SK-N-SH (cell line): ENCODE data around the gene GRPEL2. TPM values are rescaled to one million over a fixed set of nuclear protein-coding genes. Genes with fewer than 3 reads are reported as not detected.

Experiments used
- CTCF ChIA-PET: fragments of 300-600, 350-600 bp; formaldehyde crosslinking; extraction: SDS; loops from one replicate; lab custom pipeline; 2021; lab: Yijun Ruan, JAX
- POLR2A ChIA-PET: fragments of 350-600 bp; sonication (Branson Sonifier 250); formaldehyde crosslinking; extraction: SDS; loops from one replicate; lab custom pipeline; 2020; ENCODE audit warnings: antibody characterized with exemption, inconsistent platforms; lab: Yijun Ruan, JAX
- DNase-seq: peaks from one replicate; pipeline ENCODE4 v3.0.0; 2012
- H2AFZ ChIP-seq: fragments of 200-600 bp; sonication (generic); 2 replicates; pipeline ENCODE4 v1.8.1; 2016; ENCODE audit warnings: antibody characterized with exemption, mild to moderate bottlenecking, low read depth
- H3F3A ChIP-seq: fragments of 200-600 bp; sonication (generic); replicated peaks from 2 replicates; pipeline ENCODE3; 2016; ENCODE audit warnings: antibody characterized with exemption, mild to moderate bottlenecking; ENCODE audit not compliant: insufficient read depth
- H3K27ac ChIP-seq, 2 experiments: fragments of 200-500 bp in 1 of 2; fragments of 200-600 bp in 1 of 2; sonication (Bioruptor generic) in 1 of 2; sonication (generic), shearing (Covaris generic) in 1 of 2; 2 replicates each; pipeline versions ENCODE4 v1.5.1 to v1.6.1; 2014 to 2016; ENCODE audit warnings: low read depth in 2 of 2, inconsistent platforms in 1 of 2, low read length in 1 of 2, mild to moderate bottlenecking in 1 of 2, mixed read lengths in 1 of 2
- H3K27me3 ChIP-seq: fragments of 200-600 bp; sonication (generic), shearing (Covaris generic); 2 replicates; pipeline ENCODE4 v1.6.1; 2016; ENCODE audit warnings: mixed run types; ENCODE audit not compliant: insufficient read depth
- H3K36me3 ChIP-seq, 2 experiments: fragments of 200-500 bp in 1 of 2; fragments of 200-600 bp in 1 of 2; sonication (Bioruptor generic) in 1 of 2; sonication (generic) in 1 of 2; replicated peaks in 1 of 2; 2 replicates each; pipeline versions ENCODE3 to v1.5.1; 2014 to 2016; ENCODE audit warnings: low read length in 1 of 2, mild to moderate bottlenecking in 1 of 2; ENCODE audit not compliant: insufficient read depth in 2 of 2, control insufficient read depth in 1 of 2
- H3K4me1 ChIP-seq, 2 experiments: fragments of 200-500 bp in 1 of 2; fragments of 200-600 bp in 1 of 2; sonication (Bioruptor generic) in 1 of 2; sonication (generic), shearing (Covaris generic) in 1 of 2; 2 replicates each; pipeline versions ENCODE4 v1.5.1 to v1.6.1; 2014 to 2016; ENCODE audit warnings: low read depth in 1 of 2, low read length in 1 of 2, mixed run types in 1 of 2; ENCODE audit not compliant: insufficient read depth in 2 of 2, control insufficient read depth in 1 of 2
- H3K4me2 ChIP-seq: fragments of 200-600 bp; sonication (generic), shearing (Covaris generic); 2 replicates; pipeline ENCODE4 v1.6.1; 2017; ENCODE audit warnings: mixed run types
- H3K4me3 ChIP-seq, 2 experiments: fragments of 200-500 bp in 1 of 2; fragments of 200-600 bp in 1 of 2; sonication (Bioruptor generic) in 1 of 2; sonication (generic), shearing (Covaris generic) in 1 of 2; 2 replicates each; pipeline versions ENCODE4 v1.5.1 to v1.8.1; 2014 to 2016; ENCODE audit warnings: low read depth in 2 of 2, inconsistent platforms in 1 of 2, low read length in 1 of 2, mild to moderate bottlenecking in 1 of 2, mixed read lengths in 1 of 2, moderate library complexity in 1 of 2
- H3K79me2 ChIP-seq: fragments of 200-600 bp; sonication (generic); 2 replicates; pipeline ENCODE4 v1.8.1; 2017; ENCODE audit warnings: mild to moderate bottlenecking; ENCODE audit not compliant: insufficient read depth
- H3K9ac ChIP-seq: fragments of 200-600 bp; sonication (generic); 2 replicates; pipeline ENCODE4 v1.6.1; 2017; ENCODE audit warnings: mixed run types
- H3K9me2 ChIP-seq: fragments of 200-600 bp; sonication (generic); 2 replicates; pipeline ENCODE4 v1.6.1; 2017; ENCODE audit warnings: mixed run types
- H3K9me3 ChIP-seq: fragments of 200-600 bp; sonication (generic); 2 replicates; pipeline ENCODE4 v1.6.1; 2017; ENCODE audit warnings: mixed run types, mild to moderate bottlenecking, moderate library complexity
- H4K20me1 ChIP-seq: fragments of 200-600 bp; sonication (generic); 2 replicates; pipeline ENCODE4 v1.6.1; 2017; ENCODE audit warnings: mild to moderate bottlenecking, mixed run types; ENCODE audit not compliant: insufficient read depth
- CHD2 ChIP-seq: fragments of 150-350 bp; IDR thresholded peaks from 2 replicates; pipeline ENCODE4 v1.6.1; 2018; ENCODE audit warnings: low read length; ENCODE audit not compliant: partially characterized antibody
- FOSL2 ChIP-seq: IDR thresholded peaks from 2 replicates; pipeline ENCODE4 v1.4.0; 2012; ENCODE audit warnings: low read depth, mild to moderate bottlenecking, moderate library complexity, borderline replicate concordance
- MEF2A ChIP-seq: IDR thresholded peaks from 2 replicates; pipeline ENCODE4 v1.4.0; 2012; ENCODE audit warnings: low read depth, borderline replicate concordance
- MXI1 ChIP-seq: IDR thresholded peaks from 2 replicates; pipeline ENCODE4 v1.6.1; 2012; ENCODE audit warnings: mild to moderate bottlenecking, low read depth, low read length, improper control_type of control experiment
- NRF1 ChIP-seq: IDR thresholded peaks from 2 replicates; pipeline ENCODE4 v1.6.1; 2012; ENCODE audit warnings: low read depth, mild to moderate bottlenecking, low read length
- SMC3 ChIP-seq: IDR thresholded peaks from 2 replicates; pipeline ENCODE4 v1.6.1; 2012; ENCODE audit warnings: low read depth, low read length, improper control_type of control experiment
- WGBS: methylation state at CpG from one replicate; pipeline ENCODE4 v1.1.6; 2017; ENCODE audit warnings: low lambda C conversion rate; 5-methylcytosine and 5-hydroxymethylcytosine counted together
- polyA plus RNA-seq, 3 experiments: library from polyadenylated mRNA; depleted of rRNA; stranded (reverse); fragments of >200 nt; gene quantifications; 2 replicates each; pipeline ENCODE4 v1.2.3, GENCODE V29; 2012
- TF ChIP-seq, protein P1 (sequence below): fragments of 150-350 bp; IDR thresholded peaks from 2 replicates; pipeline ENCODE4 v1.6.1; 2016; ENCODE audit warnings: mild to moderate bottlenecking, low read depth, low read length
- TF ChIP-seq, protein P2 (sequence below): IDR thresholded peaks from 2 replicates; pipeline ENCODE4 v1.4.0; 2012; ENCODE audit warnings: low read depth
- TF ChIP-seq, protein P3 (sequence below): IDR thresholded peaks from 2 replicates; pipeline ENCODE4 v1.6.1; 2012; ENCODE audit warnings: mild to moderate bottlenecking, low read depth, low read length, moderate library complexity

Gene GRPEL2
- polyA plus RNA-seq, 1 of the 3 experiments (the other 2 are of a cell fraction): 4.6 TPM

- no peak overlapping the region for H3K27ac ChIP-seq
- ChIA-PET CTCF (interaction anchor here (0.7 to 41.4 kb wide), 7 partner anchors 9 to 63 kb away, joined by 3 to 1751 read pairs (median 5); no protein-coding TSS in a partner anchor), POLR2A (interaction anchor here (1.3 kb wide), 1 partner anchor 15 kb away, joined by 6 read pairs; the partner anchor contains the start of gene GRPEL2)
- peaks cover 6% of the 10 kb centered on the region for H3F3A ChIP-seq
- TF ChIP-seq MXI1: no peak
- TF ChIP-seq CHD2: no peak
- H3K4me1 ChIP-seq: peaks cover 0 to 12% of the 10 kb centered on the region in 2 experiments; a peak in 1 of 4 replicates
- no peaks in the 10 kb centered on the region for H3K79me2 ChIP-seq
- H3K9ac ChIP-seq: no peak overlapping the region
- WGBS: 94% methylated on average over 1 of the region's 1 CpG
- no peak overlapping the region for H3K4me3 ChIP-seq
- no peaks in the 10 kb centered on the region for H3K27me3 ChIP-seq
- H4K20me1 ChIP-seq: no peaks in the 10 kb centered on the region
- no peak overlapping the region for H2AFZ ChIP-seq
- peaks cover 2 to 10% of the 10 kb centered on the region in 2 experiments for H3K36me3 ChIP-seq
- no peaks in the 10 kb centered on the region for H3K9me2 ChIP-seq
- no peak for DNase-seq
- H3K9me3 ChIP-seq: no peaks in the 10 kb centered on the region
- no peak overlapping the region for H3K4me2 ChIP-seq
These were observed 15.0 kb downstream of the GRPEL2 start for GRCh38 chr5:149360272-149360671.

DNA sequence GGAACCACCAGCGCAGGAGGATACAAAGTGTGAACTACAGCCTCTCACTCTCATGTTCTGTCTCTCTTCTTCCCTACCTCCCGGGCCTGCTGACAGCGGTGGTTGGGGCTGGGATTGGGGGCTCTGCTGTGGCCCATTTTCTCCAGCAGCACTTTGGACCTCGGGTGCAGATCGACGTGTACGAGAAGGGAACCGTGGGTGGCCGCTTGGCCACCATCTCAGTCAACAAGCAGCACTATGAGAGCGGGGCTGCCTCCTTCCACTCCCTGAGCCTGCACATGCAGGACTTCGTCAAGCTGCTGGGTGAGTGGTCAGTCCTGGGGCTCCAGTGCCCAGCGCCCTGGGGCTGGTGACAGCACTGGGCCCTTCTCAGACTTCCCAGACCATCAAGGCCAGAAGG is 17.2 kb downstream of the GRPEL2 start:
- no peaks in the 10 kb centered on the region for H3K9me2 ChIP-seq
- ChIA-PET POLR2A (no interaction called here), CTCF (interaction anchor here (4.7 to 41.4 kb wide), 3 partner anchors 9 to 61 kb away, joined by 35 to 1751 read pairs (median 120); no protein-coding TSS in a partner anchor)
- H3K9me3 ChIP-seq: no peaks in the 10 kb centered on the region
- H3K36me3 ChIP-seq: no peaks in the 10 kb centered on the region
- H3K4me1 ChIP-seq: peaks cover 0 to 12% of the 10 kb centered on the region in 2 experiments; a peak in 1 of 4 replicates
- no peak overlapping the region for H3K4me2 ChIP-seq
- TF ChIP-seq SMC3: no peak
- TF ChIP-seq CHD2: no peak
- no peak for TF ChIP-seq FOSL2
- no peak for TF ChIP-seq MEF2A
- TF ChIP-seq NRF1: no peak
- TF ChIP-seq, protein P1, sequence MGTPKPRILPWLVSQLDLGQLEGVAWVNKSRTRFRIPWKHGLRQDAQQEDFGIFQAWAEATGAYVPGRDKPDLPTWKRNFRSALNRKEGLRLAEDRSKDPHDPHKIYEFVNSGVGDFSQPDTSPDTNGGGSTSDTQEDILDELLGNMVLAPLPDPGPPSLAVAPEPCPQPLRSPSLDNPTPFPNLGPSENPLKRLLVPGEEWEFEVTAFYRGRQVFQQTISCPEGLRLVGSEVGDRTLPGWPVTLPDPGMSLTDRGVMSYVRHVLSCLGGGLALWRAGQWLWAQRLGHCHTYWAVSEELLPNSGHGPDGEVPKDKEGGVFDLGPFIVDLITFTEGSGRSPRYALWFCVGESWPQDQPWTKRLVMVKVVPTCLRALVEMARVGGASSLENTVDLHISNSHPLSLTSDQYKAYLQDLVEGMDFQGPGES: no peak
- TF ChIP-seq, protein P2, sequence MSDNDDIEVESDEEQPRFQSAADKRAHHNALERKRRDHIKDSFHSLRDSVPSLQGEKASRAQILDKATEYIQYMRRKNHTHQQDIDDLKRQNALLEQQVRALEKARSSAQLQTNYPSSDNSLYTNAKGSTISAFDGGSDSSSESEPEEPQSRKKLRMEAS: no peak
- TF ChIP-seq, protein P3, sequence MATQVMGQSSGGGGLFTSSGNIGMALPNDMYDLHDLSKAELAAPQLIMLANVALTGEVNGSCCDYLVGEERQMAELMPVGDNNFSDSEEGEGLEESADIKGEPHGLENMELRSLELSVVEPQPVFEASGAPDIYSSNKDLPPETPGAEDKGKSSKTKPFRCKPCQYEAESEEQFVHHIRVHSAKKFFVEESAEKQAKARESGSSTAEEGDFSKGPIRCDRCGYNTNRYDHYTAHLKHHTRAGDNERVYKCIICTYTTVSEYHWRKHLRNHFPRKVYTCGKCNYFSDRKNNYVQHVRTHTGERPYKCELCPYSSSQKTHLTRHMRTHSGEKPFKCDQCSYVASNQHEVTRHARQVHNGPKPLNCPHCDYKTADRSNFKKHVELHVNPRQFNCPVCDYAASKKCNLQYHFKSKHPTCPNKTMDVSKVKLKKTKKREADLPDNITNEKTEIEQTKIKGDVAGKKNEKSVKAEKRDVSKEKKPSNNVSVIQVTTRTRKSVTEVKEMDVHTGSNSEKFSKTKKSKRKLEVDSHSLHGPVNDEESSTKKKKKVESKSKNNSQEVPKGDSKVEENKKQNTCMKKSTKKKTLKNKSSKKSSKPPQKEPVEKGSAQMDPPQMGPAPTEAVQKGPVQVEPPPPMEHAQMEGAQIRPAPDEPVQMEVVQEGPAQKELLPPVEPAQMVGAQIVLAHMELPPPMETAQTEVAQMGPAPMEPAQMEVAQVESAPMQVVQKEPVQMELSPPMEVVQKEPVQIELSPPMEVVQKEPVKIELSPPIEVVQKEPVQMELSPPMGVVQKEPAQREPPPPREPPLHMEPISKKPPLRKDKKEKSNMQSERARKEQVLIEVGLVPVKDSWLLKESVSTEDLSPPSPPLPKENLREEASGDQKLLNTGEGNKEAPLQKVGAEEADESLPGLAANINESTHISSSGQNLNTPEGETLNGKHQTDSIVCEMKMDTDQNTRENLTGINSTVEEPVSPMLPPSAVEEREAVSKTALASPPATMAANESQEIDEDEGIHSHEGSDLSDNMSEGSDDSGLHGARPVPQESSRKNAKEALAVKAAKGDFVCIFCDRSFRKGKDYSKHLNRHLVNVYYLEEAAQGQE: no peak
- no peak overlapping the region for H2AFZ ChIP-seq
- no peak overlapping the region for H3K9ac ChIP-seq
- DNase-seq: no peak
- H3K27me3 ChIP-seq: no peaks in the 10 kb centered on the region
- no peaks in the 10 kb centered on the region for H3F3A ChIP-seq
- no peak overlapping the region for H3K4me3 ChIP-seq
- H3K79me2 ChIP-seq: no peaks in the 10 kb centered on the region
- no peaks in the 10 kb centered on the region for H4K20me1 ChIP-seq
- WGBS: 90% methylated on average over 10 of the region's 12 CpGs
- no peak overlapping the region; a peak in 1 of 4 replicates for H3K27ac ChIP-seq
